Measurements from ENCODE around the gene KATNA1.

DNA sequence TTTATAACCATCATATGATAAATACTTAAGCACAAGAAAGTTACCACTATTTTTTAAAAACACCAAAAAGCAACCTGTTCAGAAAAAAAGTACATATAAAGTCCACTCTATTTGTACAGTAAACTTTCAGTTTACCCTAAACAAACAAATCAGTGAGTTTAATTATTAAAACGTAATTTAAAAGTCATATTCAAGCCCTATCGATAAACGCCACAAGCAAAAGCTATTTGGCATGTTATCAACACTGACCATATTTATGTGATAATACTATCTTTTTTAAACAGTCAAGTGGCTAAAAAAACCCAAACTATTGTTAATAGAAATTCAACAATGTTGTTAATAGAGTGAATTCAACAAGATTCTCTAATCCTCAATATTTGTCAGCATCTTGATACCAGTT, 1.9 kb downstream of the KATNA1 start:
- TF ChIP-seq, protein P1, sequence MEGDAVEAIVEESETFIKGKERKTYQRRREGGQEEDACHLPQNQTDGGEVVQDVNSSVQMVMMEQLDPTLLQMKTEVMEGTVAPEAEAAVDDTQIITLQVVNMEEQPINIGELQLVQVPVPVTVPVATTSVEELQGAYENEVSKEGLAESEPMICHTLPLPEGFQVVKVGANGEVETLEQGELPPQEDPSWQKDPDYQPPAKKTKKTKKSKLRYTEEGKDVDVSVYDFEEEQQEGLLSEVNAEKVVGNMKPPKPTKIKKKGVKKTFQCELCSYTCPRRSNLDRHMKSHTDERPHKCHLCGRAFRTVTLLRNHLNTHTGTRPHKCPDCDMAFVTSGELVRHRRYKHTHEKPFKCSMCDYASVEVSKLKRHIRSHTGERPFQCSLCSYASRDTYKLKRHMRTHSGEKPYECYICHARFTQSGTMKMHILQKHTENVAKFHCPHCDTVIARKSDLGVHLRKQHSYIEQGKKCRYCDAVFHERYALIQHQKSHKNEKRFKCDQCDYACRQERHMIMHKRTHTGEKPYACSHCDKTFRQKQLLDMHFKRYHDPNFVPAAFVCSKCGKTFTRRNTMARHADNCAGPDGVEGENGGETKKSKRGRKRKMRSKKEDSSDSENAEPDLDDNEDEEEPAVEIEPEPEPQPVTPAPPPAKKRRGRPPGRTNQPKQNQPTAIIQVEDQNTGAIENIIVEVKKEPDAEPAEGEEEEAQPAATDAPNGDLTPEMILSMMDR (IDR thresholded peaks at IDR 0.05): no peak
- no peak for TF ChIP-seq RAD21 (IDR thresholded peaks at IDR 0.05; ENCODE audit: low read length)
